B cell (primary cell): ENCODE results near the gene FIBP. TPM values are rescaled to one million over a fixed set of nuclear protein-coding genes. Genes with fewer than 3 reads are reported as not detected.
A peak's percentile ranks its signal among the peaks of the same experiment; 100 is the strongest.

ENCODE experiments used
- ATAC-seq: fragments of 200-7000 bp; cut with Tn5 transposase; one replicate; pipeline ENCODE4 v1.10.0; 2021; ENCODE audit warnings: low read depth, mild to moderate bottlenecking, moderate number of reproducible peaks, moderate library complexity
- CTCF ChIA-PET: fragments of 350-600 bp; sonication (Branson Sonifier 250); formaldehyde crosslinking; loops from one replicate; lab custom pipeline; 2021; ENCODE audit warnings: antibody characterized with exemption, inconsistent platforms; lab: Charles Lee
- POLR2A ChIA-PET: fragments of 350-600 bp; sonication (Branson Sonifier 250); formaldehyde crosslinking; loops from one replicate; lab custom pipeline; 2021; ENCODE audit warnings: antibody characterized with exemption; lab: Charles Lee
- DNase-seq: peaks from one replicate; pipeline ENCODE4 v3.0.0; 2013
- H2AFZ ChIP-seq: 2 replicates; pipeline ENCODE4 v1.6.1; 2012; ENCODE audit warnings: mild to moderate bottlenecking, low read depth, low read length; ENCODE audit not compliant: insufficient read depth, poor library complexity, severe bottlenecking
- H3K27ac ChIP-seq, 2 donors: 1 replicate in 1 of 2; 2 replicates in 1 of 2; pipeline ENCODE4 v1.5.1; 2012 to 2013; ENCODE audit warnings: low read length in 2 of 2, mild to moderate bottlenecking in 2 of 2, moderate library complexity in 1 of 2
- H3K27me3 ChIP-seq, 4 experiments: fragments of 200-600 bp in 1 of 4; sonication (generic) in 1 of 4; replicated peaks in 1 of 4; 1 replicate in 2 of 4; 2 replicates in 2 of 4; pipeline versions ENCODE4 v1.6.1 to v1.7.0; 2013 to 2016; ENCODE audit warnings: low read length in 3 of 4, mild to moderate bottlenecking in 2 of 4, mixed read lengths in 1 of 4, moderate library complexity in 1 of 4; ENCODE audit not compliant: insufficient read depth in 4 of 4, control insufficient read depth in 3 of 4; ENCODE audit errors: control extremely low read depth in 1 of 4
- H3K36me3 ChIP-seq, 2 experiments: replicated peaks in 1 of 2; 1 replicate in 1 of 2; 2 replicates in 1 of 2; pipeline versions ENCODE4 v1.6.1 to v1.7.1; 2013; ENCODE audit warnings: low read length in 1 of 2; ENCODE audit not compliant: insufficient read depth in 2 of 2, control insufficient read depth in 1 of 2; ENCODE audit errors: control extremely low read depth in 1 of 2, extremely low read depth in 1 of 2
- H3K4me1 ChIP-seq, 2 donors: fragments of 200-600 bp in 1 of 2; sonication (generic) in 1 of 2; 1 replicate in 1 of 2; 2 replicates in 1 of 2; pipeline versions ENCODE4 v1.5.1 to v1.6.1; 2013 to 2017; ENCODE audit warnings: low read length in 2 of 2; ENCODE audit not compliant: control insufficient read depth in 2 of 2, insufficient read depth in 2 of 2
- H3K4me2 ChIP-seq: replicated peaks from 2 replicates; pipeline ENCODE3; 2012; ENCODE audit warnings: mild to moderate bottlenecking, low read depth, low read length; ENCODE audit not compliant: poor library complexity, severe bottlenecking
- H3K4me3 ChIP-seq, 5 experiments: fragments of 200-600 bp in 1 of 5; sonication (generic) in 1 of 5; 1 replicate in 3 of 5; 2 replicates in 2 of 5; pipeline versions ENCODE4 v1.5.1 to v1.7.0; 2011 to 2016; ENCODE audit warnings: low read length in 4 of 5, mild to moderate bottlenecking in 4 of 5, low read depth in 2 of 5, control low read depth in 1 of 5, moderate library complexity in 1 of 5; ENCODE audit not compliant: insufficient read depth in 1 of 5; ENCODE audit errors: control extremely low read depth in 1 of 5, extremely low read depth in 1 of 5
- H3K79me2 ChIP-seq: fragments of 200-600 bp; sonication (generic); one replicate; pipeline ENCODE4 v1.6.0; 2016; ENCODE audit warnings: low read length; ENCODE audit not compliant: control insufficient read depth, insufficient read depth
- H3K9ac ChIP-seq: fragments of 200-600 bp; sonication (generic); 2 replicates; pipeline ENCODE4 v1.6.1; 2017; ENCODE audit warnings: mild to moderate bottlenecking, low read length, moderate library complexity
- H3K9me3 ChIP-seq, 3 donors: one replicate each; pipeline versions ENCODE4 v1.6.1 to v1.7.1; 2013; ENCODE audit warnings: low read length in 2 of 3; ENCODE audit not compliant: control insufficient read depth in 2 of 3, insufficient read depth in 1 of 3; ENCODE audit errors: control extremely low read depth in 1 of 3
- H4K20me1 ChIP-seq: 2 replicates; pipeline ENCODE4 v1.6.0; 2012; ENCODE audit warnings: mild to moderate bottlenecking, low read length; ENCODE audit not compliant: insufficient read depth, control insufficient read depth, poor library complexity, severe bottlenecking
- H3K27ac Mint-ChIP-seq: one replicate; pipeline ENCODE4 v1.8.0; 2021; ENCODE audit warnings: mixed read lengths
- H3K27me3 Mint-ChIP-seq: one replicate; pipeline ENCODE4 v1.8.0; 2021; ENCODE audit warnings: mixed read lengths
- H3K4me1 Mint-ChIP-seq: one replicate; pipeline ENCODE4 v1.8.0; 2021; ENCODE audit warnings: mixed read lengths
- H3K4me3 Mint-ChIP-seq: one replicate; pipeline ENCODE4 v1.8.0; 2021; ENCODE audit warnings: mixed read lengths
- H3K9me3 Mint-ChIP-seq: one replicate; pipeline ENCODE4 v1.8.0; 2022; ENCODE audit warnings: mixed read lengths; ENCODE audit not compliant: insufficient read depth
- CTCF ChIP-seq: fragments of 200-600 bp; IDR thresholded peaks from one replicate; pipeline ENCODE4 v1.8.0; 2022; ENCODE audit warnings: antibody characterized with exemption, mild to moderate bottlenecking
- EZH2 ChIP-seq: IDR thresholded peaks from 2 replicates; pipeline ENCODE4 v1.6.1; 2012; ENCODE audit warnings: borderline replicate concordance, low read depth, mild to moderate bottlenecking, moderate library complexity, low read length; ENCODE audit not compliant: insufficient read depth, poor library complexity, severe bottlenecking
- WGBS: methylation state at CpG from one replicate; pipeline ENCODE4 v1.1.5; 2013; ENCODE audit warnings: missing lambda C conversion rate; ENCODE audit not compliant: insufficient coverage; 5-methylcytosine and 5-hydroxymethylcytosine counted together
- intact Hi-C: fragments of 100-400 bp; cut with micrococcal nuclease; formaldehyde crosslinking; loops from one replicate; pipeline ENCODE4 v1.10.0; 2022
- polyA plus RNA-seq: library from polyadenylated mRNA; depleted of rRNA; stranded (reverse); fragments of >200 nt; gene quantifications from 2 replicates; pipeline ENCODE4 v1.2.3, GENCODE V29; 2012
- total RNA-seq, 2 donors: library from RNA; stranded (reverse); fragments of 120-200 nt in 1 of 2; gene quantifications; 1 replicate in 1 of 2; 2 replicates in 1 of 2; pipeline versions ENCODE4 v1.2.3 to v1.2.4, GENCODE V29; 2013 to 2022

FIBP gene
- total and polyA plus RNA-seq, 2 donors (not counting 1 experiment from before 2014, with no cell fraction given), result 63.4 to 128 TPM

GRCh38 chr11:65900125-65900898 is 12.0 kb upstream of the FIBP start, which contains the start of gene FOSL1:
Gene FOSL1, minus strand, starts transcription at chr11:65900388. Its CDS starts 49 bp downstream, at chr11:65900339.
- peak within 1 kb of the TSS; percentile 95 for H3K4me2 ChIP-seq
- peaks cover 0 to 10% (median 0%) of the 10 kb centered on the region in 3 donors for H3K9me3 ChIP-seq
- peak within 1 kb of the TSS; percentile 2 to 64 (median 52) for H3K4me3 ChIP-seq
- DNase-seq, result peak; percentile 96
- no peaks in the 10 kb centered on the region for H3K36me3 ChIP-seq
- Mint-ChIP-seq H3K4me1 (peaks cover 10% of the 10 kb centered on the region), H3K9me3 (no peaks in the 10 kb centered on the region), H3K27me3 (peaks cover 15% of the 10 kb centered on the region), H3K27ac (peak within 1 kb of the TSS; percentile 72), H3K4me3 (peak within 1 kb of the TSS; percentile 83)
- H3K9ac ChIP-seq, result peak within 1 kb of the TSS; percentile 71
- WGBS, result 1% methylated on average over 75 of the region's 80 CpGs
- H3K27ac ChIP-seq, result no peak within 1 kb of the TSS
- peak within 1 kb of the TSS; percentile 68 for H2AFZ ChIP-seq
- no peaks in the 10 kb centered on the region for H3K79me2 ChIP-seq
- ATAC-seq, result peak; percentile 95
- ChIA-PET CTCF (interaction anchor here (0.8 to 4.0 kb wide), 4 partner anchors 10 to 40 kb away, joined by 3 to 44 read pairs (median 12); partner anchors contain the start of genes CCDC85B, FIBP and MUS81), POLR2A (interaction anchor here (0.6 to 4.4 kb wide), 3 partner anchors 11 to 739 kb away, joined by 3 to 33 read pairs (median 3); partner anchors contain the start of genes CCDC85B and FIBP)
- no peaks in the 10 kb centered on the region for H4K20me1 ChIP-seq
- TF ChIP-seq EZH2 (peak; percentile 47), CTCF (no peak)
- intact Hi-C loops, result loop anchor here (1.0 kb wide), 3 partner anchors 10 to 42 kb away; partner anchors contain the start of genes C11orf68, CCDC85B, CFL1 and DRAP1
- H3K27me3 ChIP-seq, result peaks cover 0 to 38% (median 12%) of the 10 kb centered on the region in 4 experiments
- peaks cover 20% of the 10 kb centered on the region in 2 donors for H3K4me1 ChIP-seq
